Amniotic epithelial cell (primary cell): ENCODE data around the gene VAV1.

Experiments
- DNase-seq: peaks from one replicate; pipeline ENCODE4 v3.0.0-alpha.2; 2010; ENCODE audit warnings: low read depth

Gene VAV1

DNA sequence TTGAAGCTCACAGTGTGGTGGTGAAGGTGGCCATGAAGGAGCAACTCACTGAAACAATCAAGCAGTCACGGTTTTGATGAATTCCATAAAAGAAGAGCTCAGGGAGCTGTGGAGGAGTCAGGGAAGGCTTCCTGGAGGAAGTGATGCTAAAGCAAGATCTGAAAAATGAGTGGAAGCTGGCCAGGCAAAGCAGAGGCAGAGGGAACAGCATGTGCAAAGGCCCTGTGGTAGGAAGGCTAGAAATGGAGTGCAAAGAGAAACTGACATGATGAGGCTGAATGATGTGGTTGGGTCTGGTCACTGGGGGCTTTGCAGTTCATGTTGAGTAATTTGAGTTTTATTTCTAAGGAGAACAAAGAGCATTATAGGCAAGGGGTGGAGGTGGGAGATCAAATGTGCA is 121.8 kb downstream of the VAV1 start:
- DNase-seq, result no peak

DNA sequence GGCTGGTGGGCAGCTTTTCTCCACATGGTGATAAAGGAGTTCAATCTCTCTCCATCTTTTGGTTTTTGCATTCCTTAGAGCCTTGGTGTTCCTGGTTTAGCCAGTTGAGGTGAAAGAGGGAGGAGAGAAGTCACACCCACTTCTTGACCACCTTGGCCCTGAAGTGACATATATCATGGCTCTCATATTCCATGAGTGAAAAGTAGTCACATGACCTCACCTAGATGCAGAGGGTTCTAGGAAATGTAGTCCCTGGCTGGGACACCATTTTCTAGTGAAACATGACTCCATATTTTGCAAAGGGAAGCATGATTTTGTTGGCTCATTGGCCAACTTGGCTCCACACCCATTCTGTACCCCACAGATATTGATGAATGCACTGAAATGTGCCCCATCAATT is 130.9 kb downstream of the VAV1 start:
- DNase-seq, result no peak

DNA sequence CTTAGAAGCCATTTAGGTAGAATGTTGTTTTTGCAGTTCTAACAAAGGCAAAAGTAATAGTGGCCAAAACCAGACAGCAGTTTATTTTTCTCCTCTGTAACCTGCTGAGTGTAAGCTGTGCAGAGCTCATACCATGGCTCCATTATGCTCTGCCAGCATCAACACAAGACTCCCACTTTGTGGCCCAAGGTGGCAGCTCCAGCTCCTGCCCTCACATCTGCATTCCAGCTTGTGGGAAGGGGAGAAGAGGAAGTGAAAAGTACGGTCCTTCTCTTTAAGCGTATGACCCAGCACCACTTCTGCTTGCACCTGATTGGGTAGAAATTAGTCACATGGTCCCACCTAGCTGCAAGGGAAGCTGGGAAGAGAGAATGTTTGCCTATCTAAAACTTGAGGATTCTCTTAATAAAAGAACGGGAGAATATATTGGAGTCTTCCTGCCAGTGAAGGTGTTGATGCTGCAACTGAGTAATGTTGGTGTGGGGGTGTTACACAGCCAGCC is 134.1 kb downstream of the VAV1 start:
- no peak for DNase-seq
